NAMALWA (cell line): Measurements from ENCODE around the gene ATF2.

Source experiments
- DNase-seq: peaks from one replicate; pipeline ENCODE4 v3.0.0-alpha.2; 2015; ENCODE audit warnings: low spot score

Gene ATF2

GRCh38 chr2:175080479-175080878 is 87.5 kb downstream of the ATF2 start:
- no peak for DNase-seq

DNA sequence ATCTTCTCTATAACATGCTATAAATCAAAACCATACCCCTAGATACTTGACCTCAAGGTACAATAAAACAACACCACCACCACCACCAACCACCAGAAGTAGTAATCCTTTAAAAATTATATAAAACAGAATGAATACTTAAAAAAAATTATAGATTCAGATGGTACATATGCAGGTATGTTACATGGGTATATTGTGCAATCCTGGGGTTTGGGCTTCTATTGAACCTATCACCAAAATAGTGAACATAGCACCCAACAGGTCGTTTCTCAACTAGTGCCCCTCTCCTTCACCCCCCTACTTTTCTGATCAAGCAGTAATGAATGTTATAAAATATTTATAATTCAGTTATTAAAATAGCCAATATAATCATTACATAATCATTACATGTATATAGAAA is 91.7 kb downstream of the ATF2 start:
- no peak for DNase-seq

DNA sequence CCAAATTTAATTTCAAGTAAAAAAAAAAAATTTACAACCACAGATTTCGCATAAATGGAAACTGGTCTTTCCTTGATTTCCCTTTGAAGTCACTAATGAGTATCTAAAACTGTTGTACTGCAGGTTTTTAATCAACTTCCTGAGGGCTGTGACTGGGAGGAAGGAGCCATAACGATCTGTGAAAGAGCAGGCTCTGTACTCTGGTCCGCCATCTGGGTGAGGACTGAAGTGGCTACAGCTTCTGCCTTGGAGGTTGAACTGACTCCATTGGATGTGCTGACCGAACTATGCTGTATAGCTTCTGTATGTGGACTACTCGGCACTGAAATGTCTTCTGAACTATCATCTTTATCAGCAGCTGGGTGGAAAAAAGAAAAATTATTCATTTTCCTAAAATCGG is 93.5 kb downstream of the ATF2 start:
- no peak for DNase-seq

- DNase-seq, result no peak
Measured at GRCh38 chr2:175068534-175068933, 99.5 kb downstream of the ATF2 start.

DNA sequence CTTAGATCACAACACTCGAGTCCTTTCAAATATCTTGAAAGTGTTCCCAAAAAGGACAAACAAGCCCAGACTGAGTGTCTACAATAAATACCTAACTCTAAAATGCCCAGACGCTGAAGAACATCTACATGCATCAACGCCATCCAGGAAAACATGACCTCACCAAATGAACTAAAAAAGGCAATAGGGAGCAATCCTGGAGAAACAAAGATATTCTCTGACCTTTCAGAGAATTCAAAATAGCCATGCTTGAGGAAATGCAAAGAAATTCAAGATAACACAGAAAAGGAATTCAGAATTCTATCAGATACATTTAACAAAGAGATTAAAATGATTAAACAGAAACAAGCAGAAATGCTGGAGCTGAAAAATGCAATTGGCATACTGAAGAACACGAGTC is 101.6 kb downstream of the ATF2 start:
- DNase-seq, result no peak

DNA sequence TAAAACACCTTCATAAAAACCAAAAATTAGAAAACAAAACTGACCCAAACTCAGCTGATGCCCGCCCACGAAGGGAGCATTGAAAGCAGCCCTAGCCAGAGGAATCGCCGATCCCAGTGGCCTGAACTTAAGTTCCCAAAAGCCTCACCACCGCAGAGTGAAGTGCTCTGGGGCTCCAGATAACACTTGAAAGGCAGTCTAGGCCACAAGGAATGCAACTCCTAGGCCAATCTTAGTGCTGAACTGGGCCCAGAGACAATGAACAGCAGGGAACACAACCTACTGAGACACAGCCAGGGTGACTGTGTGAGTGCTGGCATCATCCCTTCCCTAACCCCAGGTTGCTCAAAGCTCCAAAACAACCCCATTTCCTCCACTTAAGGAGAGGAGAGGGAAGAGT is 103.2 kb downstream of the ATF2 start:
- DNase-seq, result no peak

GRCh38 chr2:175063741-175064140 is 104.3 kb downstream of the ATF2 start:
- no peak for DNase-seq

DNA sequence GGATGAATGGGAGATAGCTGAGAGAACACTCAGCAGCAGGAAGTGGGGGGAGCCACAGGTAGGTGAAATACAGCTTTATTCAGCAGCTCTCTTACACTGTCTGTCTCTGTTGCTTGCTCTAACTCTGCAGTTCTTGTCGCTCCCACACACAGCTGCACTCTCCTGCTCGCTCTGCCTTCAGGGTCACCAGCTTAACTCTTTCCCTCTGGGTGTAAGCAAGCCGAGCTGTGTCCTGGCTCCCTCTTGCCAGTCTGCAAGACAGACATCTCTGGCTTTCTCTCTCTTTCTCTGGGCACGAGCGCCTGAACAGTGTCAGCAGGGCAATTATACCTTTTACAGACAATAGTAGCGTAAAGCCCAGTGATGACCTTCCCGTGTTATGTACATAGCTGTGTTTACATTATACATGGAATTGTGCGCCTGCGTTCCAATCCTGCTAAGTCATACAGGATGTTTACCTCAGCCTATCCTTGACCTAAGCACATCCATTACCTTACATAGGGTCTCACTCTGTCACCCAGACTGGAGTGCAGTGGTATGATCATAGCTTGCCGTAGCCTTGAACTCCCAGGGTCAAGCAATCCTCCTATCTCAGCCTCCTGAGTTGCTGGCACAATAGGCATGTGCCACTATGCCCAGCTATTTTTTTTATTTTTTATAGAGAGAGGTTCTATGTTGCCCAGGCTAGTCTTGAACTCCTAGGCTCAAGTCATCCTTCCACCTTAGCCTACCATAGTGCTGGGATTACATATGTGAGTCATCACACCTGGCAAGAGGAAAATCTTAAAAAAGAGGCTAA is 105.0 kb downstream of the ATF2 start:
- peak; percentile 21 for DNase-seq

DNA sequence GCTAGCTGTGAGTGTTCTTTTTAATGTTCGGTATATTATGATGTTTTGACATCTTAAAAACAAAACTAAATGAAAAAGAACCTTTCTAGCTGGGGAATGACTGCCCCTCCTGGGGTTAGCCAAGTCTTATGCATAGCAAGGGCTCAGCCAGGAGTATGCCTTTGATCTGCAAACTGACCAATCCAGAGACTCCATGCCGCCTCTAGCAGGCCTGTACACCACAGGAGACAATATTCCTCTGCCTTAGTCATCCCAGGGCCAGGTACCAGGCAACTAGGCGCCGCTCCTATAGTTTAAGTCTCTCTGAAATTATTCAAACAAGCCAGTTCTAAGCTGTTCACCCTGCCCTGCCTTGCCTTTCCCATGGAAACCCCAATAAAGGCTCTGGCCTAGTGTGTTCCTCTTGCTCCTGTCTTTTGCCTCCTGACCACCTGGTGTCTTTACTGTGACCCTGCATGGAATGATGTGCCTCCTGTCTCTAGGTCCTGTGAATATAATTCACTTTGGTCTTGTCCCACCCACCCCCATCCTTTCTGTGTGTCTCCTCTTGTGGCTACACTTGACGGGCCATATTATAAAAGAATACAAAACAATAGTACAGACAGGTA is 110.8 kb downstream of the ATF2 start:
- DNase-seq, result no peak

DNA sequence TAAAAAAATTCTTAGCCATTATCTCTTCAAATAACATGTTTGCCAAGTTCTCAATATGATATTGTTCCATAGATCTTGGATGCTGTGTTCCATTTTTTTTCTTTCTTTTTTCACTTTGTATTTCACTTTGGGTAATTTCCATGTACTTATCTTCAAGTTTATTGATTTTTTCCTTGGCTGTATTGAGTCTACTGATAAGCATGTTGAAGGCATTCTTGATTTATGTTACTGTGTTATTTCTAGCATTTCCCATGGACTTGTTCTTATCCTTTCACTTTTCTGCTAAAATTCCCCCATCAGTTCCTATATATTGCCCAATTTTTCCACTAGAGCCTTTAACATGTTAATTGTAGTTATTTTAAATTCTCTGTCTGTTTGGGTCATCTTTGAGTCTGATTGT is 112.0 kb downstream of the ATF2 start:
- no peak for DNase-seq

DNA sequence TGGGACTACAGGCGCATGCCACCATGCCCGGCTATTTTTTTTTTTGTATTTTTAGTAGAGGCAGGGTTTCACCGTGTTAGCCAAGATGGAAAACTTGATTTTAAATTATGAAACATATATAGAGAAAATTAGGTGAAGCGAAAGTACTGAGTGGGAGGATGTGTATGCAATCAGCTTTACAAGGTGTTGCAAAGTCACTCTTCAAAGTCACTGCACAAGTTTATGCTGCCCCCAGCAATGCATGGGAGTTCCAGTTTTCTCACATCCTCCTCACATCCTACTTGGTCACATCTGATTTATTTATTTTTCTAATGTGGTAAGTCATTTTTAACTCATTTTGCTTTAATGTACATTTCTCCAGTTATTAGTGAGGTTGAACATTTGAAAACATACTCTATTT is 113.7 kb downstream of the ATF2 start:
- no peak for DNase-seq

- no peak for DNase-seq
Measured at GRCh38 chr2:175049661-175050060, 118.3 kb downstream of the ATF2 start.

GRCh38 chr2:175048275-175048674 is 119.7 kb downstream of the ATF2 start:
- DNase-seq, result no peak

DNA sequence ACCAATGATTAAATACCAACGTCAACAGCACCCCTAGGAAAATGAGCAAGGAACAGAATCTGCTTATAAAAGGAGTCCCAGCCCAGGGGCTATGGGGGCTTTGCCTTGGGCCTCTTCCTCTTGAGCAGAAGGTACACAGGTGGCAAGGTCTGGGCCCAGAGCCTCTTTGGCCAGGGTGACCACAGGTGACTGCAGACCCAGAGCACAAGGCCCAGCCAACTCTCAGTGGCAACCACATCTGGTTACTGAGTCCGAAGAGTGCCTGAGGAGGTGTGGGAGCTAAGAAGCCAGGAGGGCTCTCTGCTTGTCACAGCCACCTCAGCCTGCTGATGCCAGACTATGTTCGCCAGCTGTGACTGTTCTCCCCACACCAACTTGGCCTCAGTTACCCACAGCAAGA is 128.5 kb downstream of the ATF2 start:
- DNase-seq, result no peak

- DNase-seq, result no peak
Measured at GRCh38 chr2:175039031-175039430, 129.0 kb downstream of the ATF2 start.

DNA sequence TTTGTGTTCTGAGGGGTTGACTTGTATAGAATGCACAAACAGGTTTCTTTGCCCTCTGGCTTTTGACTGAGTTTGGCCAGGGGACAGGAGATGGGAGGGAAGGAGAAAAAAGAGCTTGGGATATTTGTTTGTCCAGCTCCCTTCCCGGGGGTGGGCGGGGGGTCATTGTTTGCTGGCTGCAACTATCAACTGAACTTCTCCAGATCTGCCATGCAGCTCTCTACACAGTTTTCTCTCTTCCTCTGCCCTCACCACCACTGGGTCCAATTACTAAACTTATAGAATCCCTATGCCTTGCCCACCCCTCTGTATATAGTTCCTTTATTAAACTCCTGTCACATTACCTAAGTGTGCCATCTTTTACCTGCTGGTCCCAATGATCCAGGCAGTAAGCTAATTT is 130.1 kb downstream of the ATF2 start:
- no peak for DNase-seq

- DNase-seq, result peak; percentile 58
Measured at GRCh38 chr2:175036582-175037018, 131.4 kb downstream of the ATF2 start.

GRCh38 chr2:175035806-175036205 is 132.2 kb downstream of the ATF2 start:
- DNase-seq, result no peak

DNA sequence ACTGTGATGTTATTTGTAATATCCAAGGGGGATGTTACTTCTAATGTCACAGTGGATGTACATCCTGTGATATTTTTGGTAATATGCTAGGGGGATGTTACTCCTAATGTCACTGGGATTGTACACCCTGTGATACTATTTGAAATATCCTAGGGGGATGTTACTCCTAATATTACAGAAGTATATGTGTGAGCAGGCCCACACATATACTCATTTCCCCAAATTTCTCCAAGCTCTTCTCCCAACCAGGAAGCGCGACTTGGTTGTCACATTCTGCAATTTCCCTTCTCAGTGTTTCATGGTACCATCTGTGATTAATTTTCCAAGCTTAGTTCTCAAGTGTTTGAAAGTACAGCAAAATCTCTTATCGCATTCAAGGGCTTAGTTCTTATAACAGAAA is 133.3 kb downstream of the ATF2 start:
- no peak for DNase-seq

DNA sequence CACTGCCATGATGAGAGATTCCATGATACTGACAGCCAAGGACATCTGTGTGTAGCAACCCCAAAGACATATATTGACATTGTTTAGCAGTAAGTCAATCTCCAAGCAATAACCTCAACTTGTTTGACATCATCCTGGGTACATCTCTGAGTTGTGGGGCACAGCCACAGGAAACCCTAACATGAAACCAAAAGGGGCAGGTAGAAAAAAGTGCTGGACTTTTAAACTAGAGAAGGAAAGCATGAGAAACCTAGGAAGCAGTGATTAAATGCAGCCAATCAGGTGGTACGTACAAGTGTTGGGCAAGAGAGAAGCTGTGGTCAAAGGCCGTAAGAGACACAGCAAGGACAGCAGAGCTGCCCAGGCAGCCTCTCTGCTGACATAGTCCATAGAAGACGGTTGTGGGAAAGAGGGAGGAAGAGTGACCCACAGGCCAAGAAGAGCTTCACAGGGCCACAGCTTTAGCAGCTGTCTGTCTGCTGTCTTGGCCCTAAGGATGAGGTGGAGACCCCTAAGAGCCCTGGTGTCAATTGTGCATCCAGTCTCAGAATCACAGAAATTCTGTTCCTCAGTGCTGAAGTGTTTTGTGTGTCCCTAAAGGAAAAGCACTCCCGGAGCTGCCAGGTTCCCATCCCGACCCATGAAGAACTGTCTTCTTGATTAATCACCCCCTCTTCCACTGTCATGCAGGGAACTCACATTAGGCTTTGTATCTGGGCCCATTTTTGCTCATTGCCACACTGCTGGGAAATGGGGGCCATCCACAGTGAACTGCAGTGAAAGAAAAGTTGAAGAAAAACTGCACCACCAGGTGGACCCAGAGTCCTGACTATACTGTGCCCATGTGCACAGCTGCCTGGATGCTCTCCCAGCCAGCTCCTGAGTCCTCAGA is 137.4 kb downstream of the ATF2 start:
- peak; percentile 65 for DNase-seq

GRCh38 chr2:175027755-175028154 is 140.2 kb downstream of the ATF2 start:
- no peak for DNase-seq

DNA sequence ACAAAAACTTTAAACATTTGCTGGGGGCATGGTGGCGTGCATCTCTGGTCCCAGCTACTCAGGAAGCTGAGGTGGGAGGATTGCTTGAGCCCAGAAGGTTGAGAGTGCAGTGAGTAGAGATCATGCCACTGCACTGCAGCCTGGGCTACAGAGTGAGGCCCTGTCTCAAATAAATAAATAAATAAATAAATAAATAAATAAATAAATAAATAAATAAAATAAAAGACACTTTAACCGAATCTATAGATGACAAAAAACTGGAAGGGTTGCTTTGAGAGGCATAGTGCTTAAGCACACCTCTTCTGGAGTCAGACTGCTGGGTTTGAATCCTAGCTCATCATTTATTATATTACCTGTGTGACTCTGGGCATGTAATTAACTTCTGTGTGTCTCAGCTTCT is 141.6 kb downstream of the ATF2 start:
- DNase-seq, result no peak

GRCh38 chr2:175025946-175026345 is 142.1 kb downstream of the ATF2 start:
- no peak for DNase-seq
